K562 (cell line): ENCODE data around the gene MAN1B1. TPM values are rescaled to one million over a fixed set of nuclear protein-coding genes. Genes with fewer than 3 reads are reported as not detected.

Source experiments
- ATF7 ChIP-seq: fragments of 450-650 bp; IDR thresholded peaks from 2 replicates; pipeline ENCODE4 v1.7.1; 2014; ENCODE audit warnings: mild to moderate bottlenecking, moderate library complexity
- CCAR2 ChIP-seq: fragments of 200-400 bp; formaldehyde crosslinking; IDR thresholded peaks from 2 replicates; pipeline ENCODE4 v1.6.1; 2017; ENCODE audit warnings: mild to moderate bottlenecking, low read depth, low read length
- CEBPB ChIP-seq: fragments of 450-650 bp; IDR thresholded peaks from 2 replicates; pipeline ENCODE4 v1.6.1; 2016; ENCODE audit warnings: missing genetic modification characterization, missing compliant biosample characterization
- ELF2 ChIP-seq: fragments of 250-450 bp; sonication (Bioruptor Pico); IDR thresholded peaks from 2 replicates; pipeline ENCODE4 v1.5.0; 2021; ENCODE audit warnings: mild to moderate bottlenecking
- FOXK2 ChIP-seq, 2 experiments: fragments of 450-650 bp; IDR thresholded peaks in 1 of 2; conservative IDR thresholded peaks in 1 of 2; 2 replicates each; pipeline ENCODE4 v1.6.1; 2016; ENCODE audit warnings: low read depth in 2 of 2, mild to moderate bottlenecking in 1 of 2
- GTF2B ChIP-seq: IDR thresholded peaks from 2 replicates; pipeline ENCODE4 v1.6.1; 2011; ENCODE audit not compliant: insufficient read length; ENCODE audit errors: extremely low read depth
- HMG20A ChIP-seq: fragments of 450-650 bp; formaldehyde crosslinking; conservative IDR thresholded peaks from 2 replicates; pipeline ENCODE4 v1.4.0; 2020; ENCODE audit warnings: mild to moderate bottlenecking, mixed read lengths
- MBD2 ChIP-seq: sonication (generic); IDR thresholded peaks from 2 replicates; pipeline ENCODE4 v1.6.1; 2016; ENCODE audit warnings: low read depth, borderline replicate concordance
- NBN ChIP-seq: fragments of 450-650 bp; IDR thresholded peaks from 2 replicates; pipeline ENCODE4 v1.6.1; 2016; ENCODE audit warnings: low read depth, mild to moderate bottlenecking
- NR2F6 ChIP-seq: fragments of 450-650 bp; formaldehyde crosslinking; IDR thresholded peaks from 2 replicates; pipeline ENCODE4 v1.4.0; 2020; ENCODE audit warnings: mild to moderate bottlenecking
- PHF21A ChIP-seq: fragments of 450-650 bp; IDR thresholded peaks from 2 replicates; pipeline ENCODE4 v1.6.1; 2017; ENCODE audit warnings: low read depth, borderline replicate concordance
- POLR3G ChIP-seq: IDR thresholded peaks from 2 replicates; pipeline ENCODE4 v1.6.1; 2011; ENCODE audit not compliant: insufficient read length, insufficient replicate concordance; ENCODE audit errors: extremely low read depth
- RBM15 ChIP-seq: fragments of 200-400 bp; formaldehyde crosslinking; IDR thresholded peaks from 2 replicates; pipeline ENCODE4 v1.6.1; 2018; ENCODE audit warnings: mild to moderate bottlenecking, low read length, moderate library complexity; ENCODE audit not compliant: insufficient read depth
- SMARCA4 ChIP-seq: fragments of 450-650 bp; IDR thresholded peaks from 2 replicates; pipeline ENCODE4 v1.6.1; 2016
- ZNF140 ChIP-seq: fragments of 250-450 bp; sonication (Bioruptor Pico); IDR thresholded peaks from 2 replicates; pipeline ENCODE4 v1.8.0; 2021; ENCODE audit warnings: moderate library complexity, mild to moderate bottlenecking, inconsistent platforms
- ZNF316 ChIP-seq: fragments of 450-650 bp; IDR thresholded peaks from 2 replicates; pipeline ENCODE4 v1.6.1; 2016
- ZNF830 ChIP-seq: fragments of 250-450 bp; sonication (Bioruptor Pico); IDR thresholded peaks from 2 replicates; pipeline ENCODE4 v1.5.0; 2021; ENCODE audit warnings: mild to moderate bottlenecking
- polyA plus RNA-seq, 8 experiments: library from polyadenylated mRNA; depleted of rRNA in 4 of 8; stranded (reverse) in 5 of 8; unstranded in 3 of 8; fragments of >200 nt; fragmentation: Nextera tagmentation in 2 of 8; fragmentation: Illumina TruSeq in 1 of 8; extraction: Ambion mirVana in 2 of 8; extraction: Trizol in 1 of 8; gene quantifications; 2 replicates each; pipeline versions ENCODE4 v1.2.1 to v1.2.3, GENCODE V29; 2011 to 2014; ENCODE audit warnings: inconsistent platforms in 1 of 8, missing spikeins in 1 of 8
- total RNA-seq, 7 experiments: library from RNA; depleted of rRNA in 6 of 7; stranded (reverse); fragments of >200 nt in 6 of 7; fragmentation: Illumina TruSeq in 2 of 7; extraction: Trizol in 2 of 7; gene quantifications; 2 replicates each; pipeline versions ENCODE4 v1.2.1 to v1.2.3, GENCODE V29; 2011 to 2021; ENCODE audit warnings: low replicate concordance in 1 of 7
- TF ChIP-seq, protein P1 (sequence below): fragments of 450-650 bp; IDR thresholded peaks from 2 replicates; pipeline ENCODE4 v1.6.1; 2016
- TF ChIP-seq, protein P2 (sequence below): fragments of 450-650 bp; IDR thresholded peaks from 2 replicates; pipeline ENCODE4 v1.6.1; 2016; ENCODE audit warnings: borderline replicate concordance

Gene MAN1B1
- total and polyA plus RNA-seq, 9 of the 15 experiments (the other 6 are each of a cell fraction or from before 2014, with no cell fraction given): 0.55 to 36.6 (median 27.3) TPM

DNA sequence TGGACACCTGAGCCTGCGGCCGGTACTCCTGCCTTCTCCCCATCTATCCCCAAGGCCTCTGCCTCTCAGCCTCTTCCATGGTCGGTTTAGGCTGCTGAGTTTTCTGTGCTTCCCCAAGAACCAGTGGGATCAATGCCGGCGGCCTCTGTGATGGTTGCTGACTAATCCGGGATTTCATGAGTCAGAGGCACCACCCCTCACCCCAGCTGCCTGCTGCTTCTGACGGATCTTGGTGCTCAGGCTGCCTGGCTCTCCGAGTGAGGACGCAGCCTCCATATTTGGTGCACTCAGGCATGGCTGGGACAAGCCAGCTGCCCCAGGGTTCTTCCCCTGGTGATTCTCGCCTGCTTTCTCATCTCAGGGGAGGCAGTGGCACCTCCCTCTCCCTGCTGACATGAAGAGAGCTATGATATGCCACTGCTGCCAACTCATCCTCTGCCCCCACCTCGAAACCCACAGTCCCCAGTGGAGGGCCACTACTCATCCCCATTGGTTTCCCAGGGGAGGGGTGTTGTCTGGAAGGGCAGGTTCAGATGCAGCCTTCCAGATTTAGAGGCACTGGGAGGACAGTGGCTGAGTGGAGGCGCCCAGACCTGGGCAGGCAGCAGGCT lies 3.3 kb upstream of the MAN1B1 start (continued):
- peak; percentile 63 for TF ChIP-seq ZNF316
- no peak for TF ChIP-seq PHF21A
- TF ChIP-seq, protein P1, sequence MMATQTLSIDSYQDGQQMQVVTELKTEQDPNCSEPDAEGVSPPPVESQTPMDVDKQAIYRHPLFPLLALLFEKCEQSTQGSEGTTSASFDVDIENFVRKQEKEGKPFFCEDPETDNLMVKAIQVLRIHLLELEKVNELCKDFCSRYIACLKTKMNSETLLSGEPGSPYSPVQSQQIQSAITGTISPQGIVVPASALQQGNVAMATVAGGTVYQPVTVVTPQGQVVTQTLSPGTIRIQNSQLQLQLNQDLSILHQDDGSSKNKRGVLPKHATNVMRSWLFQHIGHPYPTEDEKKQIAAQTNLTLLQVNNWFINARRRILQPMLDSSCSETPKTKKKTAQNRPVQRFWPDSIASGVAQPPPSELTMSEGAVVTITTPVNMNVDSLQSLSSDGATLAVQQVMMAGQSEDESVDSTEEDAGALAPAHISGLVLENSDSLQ: no peak
- no peak for TF ChIP-seq POLR3G
- TF ChIP-seq ZNF140 (CRISPR knock-in tag): no peak
- no peak for TF ChIP-seq NBN
- TF ChIP-seq MBD2: no peak
- no peak for TF ChIP-seq CCAR2
- TF ChIP-seq, protein P2, sequence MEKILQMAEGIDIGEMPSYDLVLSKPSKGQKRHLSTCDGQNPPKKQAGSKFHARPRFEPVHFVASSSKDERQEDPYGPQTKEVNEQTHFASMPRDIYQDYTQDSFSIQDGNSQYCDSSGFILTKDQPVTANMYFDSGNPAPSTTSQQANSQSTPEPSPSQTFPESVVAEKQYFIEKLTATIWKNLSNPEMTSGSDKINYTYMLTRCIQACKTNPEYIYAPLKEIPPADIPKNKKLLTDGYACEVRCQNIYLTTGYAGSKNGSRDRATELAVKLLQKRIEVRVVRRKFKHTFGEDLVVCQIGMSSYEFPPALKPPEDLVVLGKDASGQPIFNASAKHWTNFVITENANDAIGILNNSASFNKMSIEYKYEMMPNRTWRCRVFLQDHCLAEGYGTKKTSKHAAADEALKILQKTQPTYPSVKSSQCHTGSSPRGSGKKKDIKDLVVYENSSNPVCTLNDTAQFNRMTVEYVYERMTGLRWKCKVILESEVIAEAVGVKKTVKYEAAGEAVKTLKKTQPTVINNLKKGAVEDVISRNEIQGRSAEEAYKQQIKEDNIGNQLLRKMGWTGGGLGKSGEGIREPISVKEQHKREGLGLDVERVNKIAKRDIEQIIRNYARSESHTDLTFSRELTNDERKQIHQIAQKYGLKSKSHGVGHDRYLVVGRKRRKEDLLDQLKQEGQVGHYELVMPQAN: no peak
- no peak for TF ChIP-seq ZNF830 (CRISPR knock-in tag)
- 0 out of 2 replicates have a peak, but pooled peaks have one; percentile 23 for TF ChIP-seq ATF7
- no peak for TF ChIP-seq HMG20A (CRISPR knock-in tag)
- no peak for TF ChIP-seq ELF2
- TF ChIP-seq RBM15: no peak
- TF ChIP-seq SMARCA4: peak; percentile 64
- no peak for TF ChIP-seq CEBPB (tag)
- TF ChIP-seq NR2F6: no peak
- TF ChIP-seq GTF2B: no peak
- no peak for TF ChIP-seq FOXK2 (conservative IDR thresholded peaks at IDR 0.05 in 1 of 2, IDR thresholded peaks at IDR 0.05 in 1 of 2; ENCODE audit: low read depth in 2 of 2)
